Right cardiac atrium (tissue), 5 donors: ENCODE results near the gene SLC51B. TPM values are rescaled to one million over a fixed set of nuclear protein-coding genes. Genes with fewer than 3 reads are reported as not detected.

Experiments
- ATAC-seq, 2 donors: fragments of 200-7000 bp; cut with Tn5 transposase; one replicate each; pipeline versions ENCODE4 v1.8.0 to v1.9.1; 2020; ENCODE audit warnings: moderate library complexity in 2 of 2, mild to moderate bottlenecking in 1 of 2
- DNase-seq, 3 donors: peaks; one replicate each; pipeline ENCODE4 v3.0.0-alpha.2; 2020
- H3K27ac ChIP-seq: one replicate; pipeline ENCODE4 v1.5.1; 2013; ENCODE audit warnings: mild to moderate bottlenecking, low read length, control low read depth, moderate library complexity
- H3K27me3 ChIP-seq: one replicate; pipeline ENCODE4 v1.6.1; 2013; ENCODE audit not compliant: control insufficient read depth, insufficient read depth
- H3K4me1 ChIP-seq: one replicate; pipeline ENCODE4 v1.6.1; 2013; ENCODE audit warnings: low read length; ENCODE audit not compliant: control insufficient read depth, insufficient read depth
- H3K4me3 ChIP-seq: one replicate; pipeline ENCODE4 v1.5.1; 2013; ENCODE audit warnings: low read length, control low read depth
- H3K9me3 ChIP-seq: one replicate; pipeline ENCODE4 v1.6.1; 2013; ENCODE audit warnings: low read length; ENCODE audit not compliant: control insufficient read depth
- WGBS: extraction: QIAGEN DNeasy Blood & Tissue Kit; methylation state at CpG from one replicate; pipeline ENCODE4 v1.1.7; 2013; 5-methylcytosine and 5-hydroxymethylcytosine counted together
- intact Hi-C, 4 donors: fragments of 100-400 bp; cut with DNase I; formaldehyde crosslinking; loops; one replicate each; pipeline versions ENCODE4 v1.11.0 to v1.14.0; 2022 to 2023
- polyA plus RNA-seq: library from polyadenylated mRNA; stranded (reverse); fragments of 200-250 nt; gene quantifications from one replicate; pipeline ENCODE4 v1.2.3, GENCODE V29; 2013
- total RNA-seq, 4 donors: library from RNA; stranded (reverse); fragmentation: NEBNext Ultra II Directional; extraction: Animal tissue kit (Norgen Biotek cat#: 25700); gene quantifications; one replicate each; pipeline ENCODE4 v1.2.1, GENCODE V29; 2021
- donor health status: healthy with polysubstance abuse.
- donor health status: DM: no; HTN: yes; CAD: no.
- donor health status: DM: no; HTN: no; CAD: no.
- donor health status: DM: no; HTN: yes; CAD: no; lungs with severe emphysema.
- donor health status: DM: yes; HTN: yes; CAD: no.

The SLC51B gene
- total and polyA plus RNA-seq, 5 donors = not detected

DNA sequence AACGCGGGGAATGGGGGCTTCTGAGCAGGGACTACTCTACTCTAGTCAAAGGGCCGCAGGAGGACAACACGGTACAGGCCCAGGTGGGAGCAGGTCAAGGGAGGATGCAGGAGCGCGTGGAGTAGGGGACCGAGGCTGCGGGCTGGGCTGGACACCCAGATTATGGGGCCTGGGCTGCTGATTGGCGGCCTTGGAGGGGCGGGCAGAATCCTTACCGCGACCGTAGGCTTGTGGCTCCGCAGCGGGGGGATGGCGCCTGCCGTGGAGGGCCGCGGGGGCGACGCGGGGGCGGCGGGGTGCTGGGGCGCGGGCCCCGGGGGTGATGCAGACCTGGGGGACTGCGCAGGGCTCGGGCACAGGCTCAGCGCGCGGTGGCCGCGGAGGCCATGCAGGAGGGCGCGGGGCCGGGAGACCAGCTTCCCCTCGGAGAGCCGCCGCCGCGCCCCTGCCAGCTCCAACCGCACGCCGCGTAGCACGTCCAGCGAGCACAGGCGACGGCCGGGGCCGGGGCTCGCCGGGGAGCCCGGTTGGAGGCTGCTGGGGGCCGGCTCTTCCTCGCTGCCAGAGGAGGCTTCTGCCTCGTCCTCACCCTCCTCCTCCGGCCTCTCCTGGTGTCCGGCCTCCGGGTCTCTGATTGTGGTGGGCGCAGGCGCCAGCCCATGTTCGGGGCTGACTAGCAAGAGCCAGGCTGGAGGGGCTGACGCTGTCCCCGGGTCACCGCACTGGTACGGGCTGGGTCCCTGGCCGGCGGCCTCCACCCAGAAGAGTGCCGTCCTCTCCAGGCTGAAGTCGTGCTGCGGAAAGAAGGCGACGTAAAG lies 56.9 kb downstream of the SLC51B start:
- H3K27me3 ChIP-seq = no peaks in the 10 kb centered on the region
- ATAC-seq = peak; percentile 18 to 21
- H3K27ac ChIP-seq = no peak overlapping the region
- WGBS = 47% methylated on average over 75 of the region's 75 CpGs
- H3K4me3 ChIP-seq = no peak overlapping the region
- no peak for DNase-seq
- no peaks in the 10 kb centered on the region for H3K9me3 ChIP-seq
- intact Hi-C loops = loop anchor here in 3 of 4 donors (2.0 to 5.0 kb wide), 2 partner anchors 47 to 70 kb away; no protein-coding TSS in a partner anchor
- no peaks in the 10 kb centered on the region for H3K4me1 ChIP-seq

DNA sequence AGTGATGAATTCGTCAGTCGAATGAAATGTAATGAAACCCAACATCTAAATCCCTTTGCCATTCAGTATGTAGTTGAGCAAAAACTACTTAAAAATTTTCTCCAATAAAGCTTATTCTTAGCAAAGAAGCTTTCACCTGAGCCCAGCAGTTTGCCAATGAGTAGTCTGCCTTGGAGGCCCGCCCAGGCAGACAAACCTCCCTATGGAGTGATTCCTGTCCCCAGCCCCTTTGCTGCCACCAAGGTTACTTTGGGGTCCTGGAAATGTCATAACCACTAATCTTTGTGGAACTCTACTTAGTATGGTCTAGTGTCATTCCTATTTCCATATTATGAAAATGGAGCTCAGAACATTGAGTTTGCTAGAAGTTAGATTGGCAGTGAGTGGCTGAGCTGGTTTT lies 57.7 kb downstream of the SLC51B start:
- DNase-seq = no peak
- H3K4me1 ChIP-seq = no peaks in the 10 kb centered on the region
- H3K4me3 ChIP-seq = no peak overlapping the region
- no peak for ATAC-seq
- H3K27ac ChIP-seq = no peak overlapping the region
- H3K9me3 ChIP-seq = no peaks in the 10 kb centered on the region
- H3K27me3 ChIP-seq = no peaks in the 10 kb centered on the region
- intact Hi-C loops = loop anchor here in 2 of 4 donors (5.0 kb wide), 1 partner anchor 71 kb away; no protein-coding TSS in a partner anchor
- 94% methylated on average over 3 of the region's 3 CpGs for WGBS

Other genes starting within 250 kb of the SLC51B start
- 1 to 10 TPM in 1 of 4 donors, under 1 TPM in 3; 0.25 to 1.1 (median 0.62) TPM for gene PIF1, start 219.7 kb upstream of the SLC51B start, total RNA-seq
- 0.86 TPM for gene PIF1, start 219.7 kb upstream of the SLC51B start, polyA plus RNA-seq
- 10 to 100 TPM; 11.6 to 22.3 (median 13.8) TPM for gene PLEKHO2, start 203.5 kb upstream of the SLC51B start, total RNA-seq
- gene PLEKHO2, start 203.5 kb upstream of the SLC51B start, polyA plus RNA-seq = 11.7 TPM
- 1 to 10 TPM; 3.0 to 6.0 (median 3.8) TPM for gene ANKDD1A, start 133.5 kb upstream of the SLC51B start, total RNA-seq
- 2.1 TPM for gene ANKDD1A, start 133.5 kb upstream of the SLC51B start, polyA plus RNA-seq
- gene SPG21, start 55.5 kb upstream of the SLC51B start, total RNA-seq = 10 to 100 TPM; 54.2 to 59.3 (median 56.0) TPM
- 49.8 TPM for gene SPG21, start 55.5 kb upstream of the SLC51B start, polyA plus RNA-seq
- 10 to 100 TPM; 17.4 to 18.0 (median 17.7) TPM for gene MTFMT, start 15.7 kb upstream of the SLC51B start, total RNA-seq
- 9.9 TPM for gene MTFMT, start 15.7 kb upstream of the SLC51B start, polyA plus RNA-seq
- 10 to 100 TPM; 63.2 to 88.0 (median 70.0) TPM for gene RASL12, start 22.6 kb downstream of the SLC51B start, total RNA-seq
- 68.8 TPM for gene RASL12, start 22.6 kb downstream of the SLC51B start, polyA plus RNA-seq
- 1 to 10 TPM; 2.8 to 8.9 (median 5.3) TPM for gene KBTBD13, start 31.4 kb downstream of the SLC51B start, total RNA-seq
- gene KBTBD13, start 31.4 kb downstream of the SLC51B start, polyA plus RNA-seq = 6.9 TPM
- 1 to 10 TPM; 1.7 to 2.5 (median 1.8) TPM for gene UBAP1L, start 69.8 kb downstream of the SLC51B start, total RNA-seq
- 1.4 TPM for gene UBAP1L, start 69.8 kb downstream of the SLC51B start, polyA plus RNA-seq
- gene PDCD7, start 88.4 kb downstream of the SLC51B start, total RNA-seq = 10 to 100 TPM; 13.3 to 20.9 (median 16.6) TPM
- 13.0 TPM for gene PDCD7, start 88.4 kb downstream of the SLC51B start, polyA plus RNA-seq
- gene CLPX, start 140.0 kb downstream of the SLC51B start, total RNA-seq = 10 to 100 TPM; 44.7 to 51.2 (median 49.2) TPM
- gene CLPX, start 140.0 kb downstream of the SLC51B start, polyA plus RNA-seq = 15.6 TPM
- 1 to 10 TPM; 2.3 to 9.9 (median 4.1) TPM for gene CILP, start 166.1 kb downstream of the SLC51B start, total RNA-seq
- gene CILP, start 166.1 kb downstream of the SLC51B start, polyA plus RNA-seq = 1.3 TPM
- 1 to 10 TPM; 5.2 to 6.1 (median 5.5) TPM for gene PARP16, start 241.5 kb downstream of the SLC51B start, total RNA-seq
- gene PARP16, start 241.5 kb downstream of the SLC51B start, polyA plus RNA-seq = 4.3 TPM